Effector CD8-positive, alpha-beta T cell (primary cell): ENCODE data around the gene HUWE1.
"Not testable (repeated sequence)": the region's sequence is repeated elsewhere in the genome, so short reads cannot be mapped to it uniquely, and the experiment has no call there.

Experiments
- DNase-seq: peaks from one replicate; lab custom pipeline; 2025; lab: John Stamatoyannopoulos, UW

The HUWE1 gene

DNA sequence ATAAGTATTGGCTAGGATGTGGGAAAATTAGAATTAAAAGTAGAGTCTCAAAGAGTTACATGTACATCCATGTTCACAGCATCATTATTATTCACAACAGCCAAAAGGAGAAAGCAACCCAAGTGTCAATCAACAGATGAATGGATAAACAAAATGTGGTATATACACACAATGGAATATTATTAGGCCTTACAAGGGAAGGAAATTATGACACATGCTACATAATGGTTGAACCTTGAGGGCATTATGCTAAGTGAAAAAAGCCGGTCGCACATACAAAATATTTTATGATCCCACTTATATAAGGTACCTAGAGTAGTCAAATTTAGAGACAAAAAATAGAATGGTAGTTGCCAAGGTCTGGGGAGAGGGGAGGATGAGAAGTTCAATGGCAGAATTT is 80.1 kb downstream of the HUWE1 start:
- DNase-seq = no peak

GRCh38 chrX:53605004-53605403 is 81.5 kb downstream of the HUWE1 start:
- DNase-seq = no peak

- DNase-seq = no peak
Observed at GRCh38 chrX:53599781-53600396, 86.6 kb downstream of the HUWE1 start.

GRCh38 chrX:53598169-53598568 is 88.3 kb downstream of the HUWE1 start:
- DNase-seq = no peak

- DNase-seq = no peak
Observed at GRCh38 chrX:53595266-53595810, 91.2 kb downstream of the HUWE1 start.

GRCh38 chrX:53594354-53594753 is 92.2 kb downstream of the HUWE1 start:
- no peak for DNase-seq

- DNase-seq = no peak
Observed at GRCh38 chrX:53587795-53588420, 98.6 kb downstream of the HUWE1 start.

GRCh38 chrX:53584891-53585290 is 101.6 kb downstream of the HUWE1 start:
- DNase-seq = no peak

GRCh38 chrX:53583571-53583970 is 102.9 kb downstream of the HUWE1 start:
- DNase-seq = no peak

DNA sequence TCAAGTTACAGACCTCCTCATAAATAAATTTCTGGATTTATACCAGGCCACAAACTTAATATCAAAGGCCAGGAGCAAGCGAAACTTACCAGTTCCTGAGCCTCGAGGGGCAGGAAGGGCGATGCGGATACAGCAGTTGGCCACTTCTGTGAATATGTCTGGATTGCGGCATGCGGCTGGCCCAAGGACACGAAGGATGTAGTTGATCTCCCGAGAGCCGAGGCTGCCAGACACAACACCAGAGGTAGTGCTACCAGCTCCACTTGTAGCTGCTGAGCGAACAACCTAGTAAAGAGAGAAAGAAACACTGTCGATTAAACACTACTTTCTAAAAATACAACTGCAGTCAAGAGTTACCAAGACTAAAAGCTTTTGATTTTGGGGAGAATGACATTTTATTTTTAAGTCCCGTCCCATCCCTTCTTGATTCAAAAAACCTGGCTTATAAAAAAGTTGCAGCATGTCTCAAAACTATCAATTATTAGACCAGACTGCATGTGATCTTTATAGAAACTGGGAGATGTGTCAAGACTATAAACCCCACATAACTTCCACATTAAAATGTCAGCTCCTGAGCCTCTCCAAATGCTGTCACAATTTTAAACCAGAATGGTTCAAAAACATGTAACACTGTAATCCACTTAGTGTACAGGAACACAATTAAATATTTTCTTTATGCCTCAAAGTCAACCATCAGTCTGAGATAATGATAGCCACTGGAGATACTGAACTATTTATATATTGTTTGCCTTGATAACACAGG is 105.6 kb downstream of the HUWE1 start:
- no peak for DNase-seq

- DNase-seq = no peak
Observed at GRCh38 chrX:53571494-53571893, 115.0 kb downstream of the HUWE1 start.

DNA sequence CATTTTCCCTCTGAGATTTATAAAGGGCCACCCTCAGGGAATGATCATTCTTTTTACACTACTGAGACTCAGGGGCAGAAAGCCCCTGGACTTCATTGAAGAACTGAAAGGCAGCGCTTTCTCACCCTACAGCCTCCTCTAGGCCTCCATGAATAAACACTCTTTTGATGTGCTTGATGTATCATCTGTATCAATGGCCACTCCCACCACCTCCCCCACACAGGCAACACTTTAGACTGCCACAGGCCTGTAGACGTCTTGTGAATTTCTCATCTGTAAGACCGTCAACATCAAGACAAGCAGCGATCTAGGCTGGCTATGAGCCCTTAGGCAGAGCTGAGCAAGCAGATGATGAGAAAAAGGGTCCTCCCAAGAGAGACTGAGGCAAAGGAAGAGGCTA is 123.2 kb downstream of the HUWE1 start:
- no peak for DNase-seq

DNA sequence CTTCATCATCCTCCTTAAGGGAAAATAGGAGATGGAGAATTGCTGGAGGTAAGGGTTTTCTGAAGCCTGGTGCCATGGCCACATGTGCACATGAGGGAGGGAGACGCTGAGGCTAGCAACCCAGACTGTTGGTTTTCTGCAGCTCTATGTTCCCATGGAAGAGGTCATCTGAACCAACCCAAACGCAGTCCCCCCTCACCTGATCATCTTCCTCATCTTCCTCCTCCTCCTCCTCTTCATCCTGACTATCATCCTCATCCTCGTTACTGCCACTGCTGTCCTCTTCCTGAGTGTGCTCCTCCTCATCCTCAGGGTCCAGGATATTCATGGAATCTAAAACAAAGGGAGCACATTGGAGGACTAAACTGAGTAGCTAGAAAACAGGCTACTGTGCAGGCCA is 124.6 kb downstream of the HUWE1 start:
- no peak for DNase-seq

GRCh38 chrX:53558646-53559045 is 127.9 kb downstream of the HUWE1 start:
- no peak for DNase-seq

DNA sequence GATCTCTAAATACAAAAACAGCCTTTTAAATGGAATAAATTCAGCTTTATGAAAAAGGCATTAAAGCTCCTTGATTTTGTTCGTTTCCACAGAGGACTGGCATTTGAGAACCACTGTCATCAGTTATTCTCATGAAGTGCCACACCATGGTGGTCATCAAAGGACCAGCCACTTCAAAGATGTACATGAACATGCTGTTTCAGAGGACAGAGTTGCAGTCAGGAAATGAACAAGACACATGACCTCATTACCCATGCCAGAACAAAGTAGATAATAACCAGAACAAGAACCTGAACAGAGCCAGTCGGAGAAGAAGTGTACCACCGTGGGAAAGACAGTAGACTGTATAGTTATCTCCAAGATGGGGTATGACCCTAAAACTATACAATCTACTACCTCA is 129.7 kb downstream of the HUWE1 start:
- no peak for DNase-seq

DNA sequence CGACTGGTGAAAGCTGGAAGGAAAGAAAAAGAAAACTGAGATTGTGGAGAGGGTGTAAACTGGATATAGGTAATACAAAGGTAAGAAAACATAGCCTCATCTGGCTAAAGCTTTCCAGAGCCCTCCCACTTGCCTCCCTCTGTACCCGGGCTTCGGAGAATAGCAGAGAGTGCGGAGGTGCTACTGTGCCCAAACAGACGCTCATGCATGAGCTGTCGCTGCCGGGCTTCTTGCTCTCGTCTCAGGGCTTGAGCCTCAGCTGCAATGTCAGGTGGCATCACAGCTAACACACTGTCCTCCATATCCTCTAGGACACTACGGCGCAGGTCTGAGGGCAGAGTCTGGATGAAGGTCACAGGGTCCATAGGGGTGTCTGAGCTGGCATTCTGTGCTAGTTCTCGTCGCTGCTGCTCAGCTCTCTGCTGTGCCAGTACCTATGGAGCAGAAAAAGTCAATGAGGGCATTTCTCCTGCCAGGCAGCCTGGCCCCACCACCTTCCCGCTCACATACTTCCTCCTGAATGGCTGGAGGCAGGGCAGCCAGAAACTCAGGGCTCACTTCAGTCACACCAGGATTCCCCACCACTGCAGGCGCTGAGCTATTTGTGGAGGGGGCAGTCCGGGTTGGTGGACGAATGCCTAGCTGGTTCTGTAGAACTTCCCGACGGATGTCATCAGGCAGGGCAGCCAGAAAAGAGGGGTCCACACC is 135.6 kb downstream of the HUWE1 start:
- no peak for DNase-seq

GRCh38 chrX:53547668-53548067 is 138.9 kb downstream of the HUWE1 start:
- no peak for DNase-seq

DNA sequence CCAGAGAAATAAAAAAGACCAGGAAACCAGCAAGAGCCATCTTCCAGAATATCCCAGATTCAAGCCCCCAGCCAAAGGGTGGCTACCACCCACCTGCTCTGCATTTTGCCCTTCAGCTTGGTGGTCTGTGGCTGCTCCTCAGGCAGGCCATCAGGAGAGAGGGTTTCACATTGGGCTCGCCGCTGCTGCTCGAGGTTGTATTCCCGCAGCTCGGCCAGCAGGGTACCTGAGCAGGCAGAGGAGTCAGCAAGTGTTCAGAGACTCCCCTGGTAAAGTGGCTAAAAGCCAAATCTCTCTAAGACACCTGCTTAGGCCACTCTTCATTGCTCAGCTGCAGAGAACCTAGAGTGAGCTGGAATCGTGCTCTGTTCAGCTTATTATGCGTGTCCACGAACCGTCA is 141.6 kb downstream of the HUWE1 start:
- no peak for DNase-seq

DNA sequence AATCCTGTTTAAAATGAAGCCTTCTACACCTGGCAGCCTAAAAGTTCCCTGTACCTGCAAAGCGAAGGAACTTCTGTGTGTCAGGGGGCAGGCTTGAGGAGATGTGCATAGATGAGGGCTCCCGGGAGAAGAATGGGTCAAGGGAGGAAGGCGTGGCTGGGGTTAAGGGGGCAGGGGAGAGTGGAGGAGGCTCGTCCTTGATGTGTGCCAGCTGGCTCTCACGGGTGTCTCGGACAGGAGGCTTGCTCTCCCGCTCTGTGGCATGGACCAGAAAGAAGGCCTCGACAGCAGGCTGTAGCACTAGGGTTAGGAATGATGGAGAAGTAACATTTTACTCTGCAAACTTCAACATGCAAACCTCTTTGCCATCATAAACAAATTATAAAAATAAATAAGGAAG is 147.7 kb downstream of the HUWE1 start:
- DNase-seq = no peak

DNA sequence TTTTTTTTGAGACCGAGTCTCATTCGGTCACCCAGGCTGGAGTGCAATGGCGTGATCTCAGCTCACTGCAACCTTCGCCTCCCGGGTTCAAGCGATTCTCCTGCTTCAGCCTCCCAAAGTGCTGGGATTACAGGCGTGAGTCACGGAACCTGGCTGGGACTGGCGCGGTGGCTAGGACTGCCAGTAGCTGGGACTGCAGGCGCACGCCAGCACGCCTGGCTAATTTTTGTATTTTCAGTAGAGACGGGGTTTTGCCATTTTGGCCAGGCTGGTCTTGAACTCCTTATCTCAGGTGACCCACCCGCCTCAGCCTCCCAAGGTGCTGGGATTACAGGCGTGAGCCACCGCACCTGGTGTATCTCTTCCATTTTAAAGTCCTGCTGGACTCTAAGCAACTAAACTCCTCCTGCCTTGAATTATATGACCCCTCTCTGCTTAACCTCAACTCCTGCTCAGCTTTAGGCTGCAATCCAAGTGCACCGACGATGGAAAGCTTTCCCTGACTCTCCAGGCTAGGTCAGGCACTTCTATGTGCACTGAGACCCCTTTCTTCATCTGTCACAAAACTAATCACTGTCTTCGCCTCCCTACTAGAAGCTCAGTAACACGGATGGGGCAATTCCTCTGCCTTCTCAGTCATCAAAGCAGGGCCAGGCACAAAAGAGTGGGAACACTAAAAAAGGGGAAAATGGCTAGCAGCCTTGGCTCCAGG is 155.1 kb downstream of the HUWE1 start:
- DNase-seq = not testable (repeated sequence)

DNA sequence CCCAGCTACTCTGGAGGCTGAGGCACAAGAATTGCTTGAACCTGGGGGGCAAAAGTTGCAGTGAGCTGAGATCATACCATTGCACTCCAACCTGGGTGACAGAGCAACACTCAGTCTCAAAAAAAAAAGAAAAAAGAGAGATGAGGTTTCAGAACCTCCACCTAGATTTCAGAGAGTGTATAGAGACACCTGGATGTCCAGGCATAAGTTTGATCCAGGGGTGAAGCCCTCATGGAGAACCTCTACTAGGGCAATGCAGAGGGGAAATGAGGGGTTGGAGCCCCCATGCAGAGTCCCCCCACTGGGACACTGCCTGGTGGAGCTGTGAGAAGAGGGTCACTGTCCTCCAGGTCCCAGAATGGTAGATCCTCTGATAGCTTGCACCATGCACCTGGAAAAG is 159.5 kb downstream of the HUWE1 start:
- DNase-seq = no peak

DNA sequence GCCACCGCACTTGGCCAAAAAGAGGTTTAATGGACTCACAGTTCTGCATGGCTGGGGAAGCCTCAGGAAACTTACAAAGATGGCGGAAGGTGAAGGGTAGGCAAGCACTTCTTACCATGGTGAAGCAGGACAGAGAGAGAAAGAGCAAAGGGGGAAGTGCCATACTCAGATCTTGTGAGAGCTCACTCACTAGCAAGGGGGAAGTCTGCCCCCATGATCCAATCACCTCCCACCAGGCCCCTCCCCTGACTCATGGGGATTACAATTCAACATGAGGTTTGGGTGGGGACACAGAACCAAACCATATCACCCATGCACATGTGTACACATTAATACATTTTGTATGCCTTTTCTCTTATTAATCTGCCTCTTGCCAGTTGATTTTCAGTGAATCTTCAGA is 175.2 kb downstream of the HUWE1 start:
- no peak for DNase-seq
